GM13977 (cell line): ENCODE data around the gene ATP11B.
"Not testable (repeated sequence)": the region's sequence is repeated elsewhere in the genome, so short reads cannot be mapped to it uniquely, and the experiment has no call there.

Experiments
- DNase-seq: peaks from one replicate; pipeline ENCODE4 v3.0.0; 2012; ENCODE audit warnings: low spot score
- CTCF ChIP-seq: IDR thresholded peaks from 2 replicates; pipeline ENCODE4 v1.5.1; 2012; ENCODE audit warnings: mild to moderate bottlenecking, control low read depth; ENCODE audit not compliant: insufficient read depth; ENCODE audit errors: extremely low read depth, missing control alignments
- in situ Hi-C: fragments of 300-500 bp; cut with MboI; formaldehyde crosslinking; loops from one replicate; pipeline ENCODE4 v1.12.0; 2022; ENCODE audit warnings: low sequenced_read_pairs, low pct_unique_long_range_greater_than_20kb, mixed read lengths, inconsistent platforms; ENCODE audit not compliant: unreplicated experiment

ATP11B gene

GRCh38 chr3:182811269-182811596, 17.9 kb downstream of the ATP11B start:
- DNase-seq, result no peak
- in situ Hi-C loops, result no loop called here
- no peak for TF ChIP-seq CTCF

GRCh38 chr3:182812123-182812522, 18.8 kb downstream of the ATP11B start:
- no peak for TF ChIP-seq CTCF
- DNase-seq, result no peak
- in situ Hi-C loops, result no loop called here

DNA sequence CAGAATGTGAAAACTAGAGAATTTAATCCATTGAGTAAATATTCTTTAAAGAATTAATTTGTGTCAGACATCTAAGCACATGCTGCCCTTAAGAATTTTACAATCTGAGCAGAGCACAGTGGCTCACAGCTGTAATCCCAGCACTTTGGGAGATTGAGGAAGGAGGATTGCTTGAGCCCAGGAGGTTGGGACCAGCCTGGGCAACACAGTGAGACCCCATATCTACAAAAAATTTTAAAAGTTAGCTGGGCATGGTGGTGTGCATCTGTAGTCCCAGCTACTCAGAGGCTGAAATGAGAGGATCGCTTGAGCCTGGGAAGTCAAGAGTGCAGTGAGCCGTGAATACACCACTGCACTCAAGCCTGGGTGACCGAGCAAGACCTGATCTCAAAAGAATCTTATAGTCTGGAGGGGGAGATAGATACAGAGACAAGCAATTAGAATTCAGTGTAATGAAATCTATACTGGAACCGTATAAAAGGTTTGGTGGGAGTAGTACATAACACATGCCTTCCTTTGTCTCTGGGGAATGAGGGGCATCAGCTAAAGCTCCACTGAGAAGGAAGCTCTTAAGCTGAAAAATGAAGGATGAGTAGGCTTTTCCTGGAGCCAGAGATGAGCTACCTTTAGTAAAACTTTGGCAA, 21.2 kb downstream of the ATP11B start:
- no peak for TF ChIP-seq CTCF
- DNase-seq, result no peak
- in situ Hi-C loops, result no loop called here

DNA sequence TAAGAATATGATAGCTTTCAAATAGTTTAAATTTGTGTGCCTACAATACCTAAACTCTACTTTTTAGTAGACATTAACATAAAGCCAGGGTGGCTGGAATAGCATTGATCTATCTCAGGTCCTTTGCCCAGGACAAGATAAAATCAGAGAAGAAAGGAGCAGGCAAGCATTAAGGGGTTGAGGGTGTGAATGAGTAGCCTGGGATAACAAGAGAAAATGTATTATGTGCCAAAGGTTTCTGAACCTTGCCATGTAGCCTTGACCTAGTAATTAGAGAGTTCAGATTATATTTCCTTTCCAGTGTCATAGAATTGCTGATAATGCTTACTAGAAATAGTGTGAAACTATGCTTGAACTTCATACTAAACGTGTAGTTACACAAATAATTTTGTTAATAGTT, 22.9 kb downstream of the ATP11B start:
- no peak for TF ChIP-seq CTCF
- in situ Hi-C loops, result no loop called here
- no peak for DNase-seq

- in situ Hi-C loops, result no loop called here
- DNase-seq, result no peak
- no peak for TF ChIP-seq CTCF
These were observed 25.1 kb downstream of the ATP11B start for GRCh38 chr3:182818296-182818978.

GRCh38 chr3:182821221-182821981, 28.1 kb downstream of the ATP11B start:
- TF ChIP-seq CTCF, result no peak
- in situ Hi-C loops, result no loop called here
- no peak for DNase-seq

- in situ Hi-C loops, DNase-seq: not testable (repeated sequence)
These were observed 29.0 kb downstream of the ATP11B start for GRCh38 chr3:182822260-182822659.
